GM18909 (cell line): ENCODE data around the gene CST11.

Source experiments
- ATAC-seq: cut with Tn5 transposase; IDR thresholded peaks from one replicate; pipeline ENCODE4 v1.9.1; 2021; ENCODE audit warnings: mild to moderate bottlenecking; ENCODE audit not compliant: unreplicated experiment, poor library complexity

CST11 gene

GRCh38 chr20:23455639-23456038 is 3.0 kb upstream of the CST11 start:
- no peak for ATAC-seq

- no peak for ATAC-seq
Measured at GRCh38 chr20:23454816-23455215, 2.1 kb upstream of the CST11 start.

GRCh38 chr20:23453549-23454543 is 1.2 kb upstream of the CST11 start:
- no peak for ATAC-seq

- ATAC-seq, result no peak
Measured at GRCh38 chr20:23451956-23452487, 654 bp downstream of the CST11 start.

- no peak for ATAC-seq
Measured at GRCh38 chr20:23450877-23451276, 1.8 kb downstream of the CST11 start.

GRCh38 chr20:23449421-23449820 is 3.3 kb downstream of the CST11 start:
- ATAC-seq, result no peak

- no peak for ATAC-seq
Measured at GRCh38 chr20:23448167-23448566, 4.5 kb downstream of the CST11 start.

- ATAC-seq, result peak; percentile 53
Measured at GRCh38 chr20:23446505-23446904, 6.2 kb downstream of the CST11 start.

- no peak for ATAC-seq
Measured at GRCh38 chr20:23445596-23446217, 7.0 kb downstream of the CST11 start.

- ATAC-seq, result no peak
Measured at GRCh38 chr20:23444859-23445258, 7.8 kb downstream of the CST11 start.

- no peak for ATAC-seq
Measured at GRCh38 chr20:23442436-23442835, 10.2 kb downstream of the CST11 start.

- ATAC-seq, result peak; percentile 77
Measured at GRCh38 chr20:23441850-23442313, 10.8 kb downstream of the CST11 start.

- no peak for ATAC-seq
Measured at GRCh38 chr20:23440004-23440403, 12.7 kb downstream of the CST11 start.

- no peak for ATAC-seq
Measured at GRCh38 chr20:23438661-23439060, 14.0 kb downstream of the CST11 start.

GRCh38 chr20:23437126-23437899 is 15.4 kb downstream of the CST11 start:
- ATAC-seq, result no peak

GRCh38 chr20:23436681-23437080 is 16.0 kb downstream of the CST11 start:
- ATAC-seq, result no peak

GRCh38 chr20:23435626-23436539 is 16.8 kb downstream of the CST11 start:
- no peak for ATAC-seq

- no peak for ATAC-seq
Measured at GRCh38 chr20:23434521-23435313, 18.0 kb downstream of the CST11 start.

- no peak for ATAC-seq
Measured at GRCh38 chr20:23433628-23434027, 19.0 kb downstream of the CST11 start.
